Fibroblast of lung (primary cell): ENCODE data around the gene GTPBP6.

ENCODE experiments used
- CTCF ChIP-seq, 2 donors: IDR thresholded peaks in 1 of 2; conservative IDR thresholded peaks in 1 of 2; 1 replicate in 1 of 2; 2 replicates in 1 of 2; pipeline ENCODE4 v1.5.1; 2011 to 2012; ENCODE audit warnings: low read length in 2 of 2, control low read depth in 1 of 2, inconsistent platforms in 1 of 2, low read depth in 1 of 2, mild to moderate bottlenecking in 1 of 2
- EZH2 ChIP-seq: IDR thresholded peaks from 2 replicates; pipeline ENCODE4 v1.5.1; 2012; ENCODE audit warnings: low read length, control low read depth, mild to moderate bottlenecking; ENCODE audit errors: missing control alignments

DNA sequence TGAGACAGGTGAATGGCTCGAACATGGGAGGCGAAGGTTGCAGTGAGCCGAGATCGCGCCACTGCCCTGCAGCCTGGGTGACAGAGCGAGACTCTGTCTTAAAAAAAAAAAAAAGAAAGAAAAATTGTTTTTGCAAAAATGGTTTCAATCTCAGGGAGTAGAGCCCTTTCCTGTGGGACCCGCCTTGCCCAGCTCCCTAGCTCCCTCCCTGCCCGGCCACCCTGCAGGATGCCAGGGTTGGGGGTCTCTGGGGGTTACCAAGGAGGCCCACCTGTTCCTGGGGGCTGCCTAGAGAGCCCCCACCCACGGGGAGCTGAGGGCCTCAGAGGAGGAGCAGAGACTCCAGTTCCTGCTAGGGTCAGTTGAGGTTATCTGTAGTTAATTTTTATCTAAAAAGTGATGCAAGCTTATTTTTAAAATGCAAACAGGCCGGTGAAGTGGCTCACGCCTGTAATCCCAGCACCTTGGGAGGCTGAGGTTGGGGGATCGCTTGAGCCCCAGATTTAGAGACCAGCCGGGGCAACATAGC, 56.2 kb downstream of the GTPBP6 start:
- no peak for TF ChIP-seq EZH2
- TF ChIP-seq CTCF (conservative IDR thresholded peaks at IDR 0.05 in 1 of 2, IDR thresholded peaks at IDR 0.05 in 1 of 2; ENCODE audit: low read depth in 1 of 2, low read length in 2 of 2) = no peak
